ENCODE data around the gene GRID1.
A peak's percentile ranks its signal among the peaks of the same experiment; 100 is the strongest.

GRID1 gene

GRCh38 chr10:86204421-86205305, 161.9 kb downstream of the GRID1 start:
- no peak for DNase-seq

- DNase-seq: no peak
These were observed 163.3 kb downstream of the GRID1 start for GRCh38 chr10:86203162-86203905.

- DNase-seq: no peak
These were observed 164.3 kb downstream of the GRID1 start for GRCh38 chr10:86202226-86202735.

GRCh38 chr10:86200867-86201266, 165.7 kb downstream of the GRID1 start:
- DNase-seq: no peak

- DNase-seq: no peak
These were observed 166.3 kb downstream of the GRID1 start for GRCh38 chr10:86200269-86200668.

- no peak for DNase-seq
These were observed 167.6 kb downstream of the GRID1 start for GRCh38 chr10:86199041-86199440.

GRCh38 chr10:86198271-86198670, 168.3 kb downstream of the GRID1 start:
- no peak for DNase-seq

GRCh38 chr10:86197166-86197790, 169.3 kb downstream of the GRID1 start:
- no peak for DNase-seq

- no peak for DNase-seq
These were observed 171.0 kb downstream of the GRID1 start for GRCh38 chr10:86195521-86196157.

- DNase-seq: no peak
These were observed 171.9 kb downstream of the GRID1 start for GRCh38 chr10:86194684-86195083.

GRCh38 chr10:86193841-86194240, 172.8 kb downstream of the GRID1 start:
- DNase-seq: no peak

- DNase-seq: no peak
These were observed 173.9 kb downstream of the GRID1 start for GRCh38 chr10:86192691-86193090.

- DNase-seq: no peak
These were observed 174.4 kb downstream of the GRID1 start for GRCh38 chr10:86192147-86192546.

- DNase-seq: no peak
These were observed 174.9 kb downstream of the GRID1 start for GRCh38 chr10:86191686-86192085.

- no peak for DNase-seq
These were observed 175.4 kb downstream of the GRID1 start for GRCh38 chr10:86191166-86191565.

GRCh38 chr10:86190291-86190690, 176.3 kb downstream of the GRID1 start:
- DNase-seq: no peak

GRCh38 chr10:86189891-86190290, 176.7 kb downstream of the GRID1 start:
- no peak for DNase-seq

- no peak for DNase-seq
These were observed 177.6 kb downstream of the GRID1 start for GRCh38 chr10:86188796-86189558.

- no peak for DNase-seq
These were observed 178.3 kb downstream of the GRID1 start for GRCh38 chr10:86188326-86188725.

GRCh38 chr10:86187499-86188239, 178.9 kb downstream of the GRID1 start:
- peak; percentile 1 for DNase-seq

- DNase-seq: no peak
These were observed 180.0 kb downstream of the GRID1 start for GRCh38 chr10:86186633-86187032.
